GM12878 (cell line): ENCODE results near the gene MYO3B. TPM values are rescaled to one million over a fixed set of nuclear protein-coding genes. Genes with fewer than 3 reads are reported as not detected.

Source experiments
- CBFB ChIP-seq: IDR thresholded peaks from 2 replicates; pipeline ENCODE4 v1.6.1; 2016; ENCODE audit warnings: antibody characterized with exemption, low read depth
- CEBPB ChIP-seq, 2 experiments: fragments of 150-350 bp in 1 of 2; IDR thresholded peaks; 2 replicates each; pipeline ENCODE4 v1.6.1; 2012 to 2014; ENCODE audit warnings: low read depth in 2 of 2, low read length in 2 of 2, borderline replicate concordance in 1 of 2, inconsistent platforms in 1 of 2
- CUX1 ChIP-seq: IDR thresholded peaks from 2 replicates; pipeline ENCODE4 v1.6.1; 2012; ENCODE audit warnings: improper control_type of control experiment, low read depth, low read length; ENCODE audit not compliant: insufficient replicate concordance
- ELK1 ChIP-seq: IDR thresholded peaks from 2 replicates; pipeline ENCODE4 v1.6.1; 2012; ENCODE audit warnings: low read depth, low read length, improper control_type of control experiment
- FOS ChIP-seq: IDR thresholded peaks from 3 replicates; pipeline ENCODE4 v1.6.1; 2011; ENCODE audit warnings: borderline replicate concordance; ENCODE audit not compliant: insufficient read length; ENCODE audit errors: extremely low read depth
- KDM1A ChIP-seq: fragments of 200-600 bp; sonication (generic); IDR thresholded peaks from 2 replicates; pipeline ENCODE4 v1.6.1; 2016; ENCODE audit warnings: borderline replicate concordance
- MEF2B ChIP-seq: fragments of 450-650 bp; IDR thresholded peaks from 2 replicates; pipeline ENCODE4 v1.6.1; 2018; ENCODE audit warnings: mild to moderate bottlenecking, moderate library complexity; ENCODE audit not compliant: partially characterized antibody, poor library complexity, severe bottlenecking
- MYC ChIP-seq: IDR thresholded peaks from 2 replicates; pipeline ENCODE4 v1.6.1; 2011; ENCODE audit warnings: mild to moderate bottlenecking, low read length, moderate library complexity, inconsistent platforms; ENCODE audit not compliant: insufficient read depth, insufficient replicate concordance, insufficient read length, severe bottlenecking
- PML ChIP-seq: IDR thresholded peaks from 2 replicates; pipeline ENCODE4 v1.6.1; 2012; ENCODE audit warnings: low read length, inconsistent platforms
- RUNX3 ChIP-seq: IDR thresholded peaks from 2 replicates; pipeline ENCODE4 v1.6.1; 2012; ENCODE audit warnings: low read length, inconsistent platforms
- SUZ12 ChIP-seq: fragments of 200-600 bp; sonication (generic); IDR thresholded peaks from one replicate; pipeline ENCODE4 v1.6.1; 2018; ENCODE audit warnings: antibody characterized with exemption, mild to moderate bottlenecking; ENCODE audit not compliant: unreplicated experiment
- ZBED1 ChIP-seq: IDR thresholded peaks from 2 replicates; pipeline ENCODE4 v1.6.1; 2016; ENCODE audit warnings: borderline replicate concordance
- ZNF24 ChIP-seq: fragments of 450-650 bp; IDR thresholded peaks from 2 replicates; pipeline ENCODE4 v1.6.1; 2017; ENCODE audit warnings: antibody characterized with exemption, mild to moderate bottlenecking
- polyA plus RNA-seq, 11 experiments: library from polyadenylated mRNA; depleted of rRNA in 4 of 11; unstranded in 6 of 11; stranded (reverse) in 5 of 11; fragments of >200 nt; fragmentation: Nextera tagmentation in 4 of 11; fragmentation: Illumina TruSeq in 1 of 11; extraction: Ambion mirVana in 4 of 11; extraction: Trizol in 1 of 11; gene quantifications; 1 replicate in 1 of 11; 2 replicates in 10 of 11; pipeline versions ENCODE4 v1.2.1 to v1.2.3, GENCODE V29; 2011 to 2016; ENCODE audit warnings: inconsistent platforms in 2 of 11, missing spikeins in 2 of 11, low read depth in 1 of 11
- total RNA-seq, 4 experiments: library from RNA; depleted of rRNA in 3 of 4; stranded (reverse); fragments of >200 nt in 3 of 4; fragmentation: Illumina TruSeq in 1 of 4; extraction: Trizol in 1 of 4; gene quantifications; 2 replicates each; pipeline versions ENCODE4 v1.2.1 to v1.2.3, GENCODE V29; 2013 to 2021
- TF ChIP-seq, protein P1 (sequence below): IDR thresholded peaks from 2 replicates; pipeline ENCODE4 v1.6.1; 2011; ENCODE audit warnings: mild to moderate bottlenecking, low read depth, low read length, moderate library complexity; ENCODE audit not compliant: insufficient replicate concordance

Gene MYO3B
- total and polyA plus RNA-seq, 10 of the 15 experiments (the other 5 are each of a cell fraction or from before 2014, with no cell fraction given) = 1.1 to 7.1 (median 2.1) TPM

- TF ChIP-seq KDM1A (no peak), MYC (no peak), MEF2B (peak; percentile 38), ZNF24 (no peak), SUZ12 (no peak), FOS (no peak), PML (0 out of 2 replicates have a peak, but pooled peaks have one; percentile 8), ELK1 (no peak), CBFB (no peak), CEBPB (IDR thresholded peaks at IDR 0.05; ENCODE audit: borderline replicate concordance in 1 of 2, low read depth in 2 of 2, low read length in 2 of 2) (no peak), RUNX3 (peak; percentile 31; the same call in 1 of the 2 replicates), CUX1 (no peak), ZBED1 (no peak)
- TF ChIP-seq, protein P1, sequence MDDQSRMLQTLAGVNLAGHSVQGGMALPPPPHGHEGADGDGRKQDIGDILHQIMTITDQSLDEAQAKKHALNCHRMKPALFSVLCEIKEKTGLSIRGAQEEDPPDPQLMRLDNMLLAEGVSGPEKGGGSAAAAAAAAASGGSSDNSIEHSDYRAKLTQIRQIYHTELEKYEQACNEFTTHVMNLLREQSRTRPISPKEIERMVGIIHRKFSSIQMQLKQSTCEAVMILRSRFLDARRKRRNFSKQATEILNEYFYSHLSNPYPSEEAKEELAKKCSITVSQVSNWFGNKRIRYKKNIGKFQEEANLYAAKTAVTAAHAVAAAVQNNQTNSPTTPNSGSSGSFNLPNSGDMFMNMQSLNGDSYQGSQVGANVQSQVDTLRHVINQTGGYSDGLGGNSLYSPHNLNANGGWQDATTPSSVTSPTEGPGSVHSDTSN = peak; percentile 17
Observed at GRCh38 chr2:170177950-170178781, at the start of gene MYO3B (continued).
